ENCODE measurements around the gene CTNNA3. TPM values are rescaled to one million over a fixed set of nuclear protein-coding genes. Genes with fewer than 3 reads are reported as not detected.
"Not testable (repeated sequence)": the region's sequence is repeated elsewhere in the genome, so short reads cannot be mapped to it uniquely, and the experiment has no call there.

The CTNNA3 gene
- total RNA-seq, 4 donors from 2014 or later = 1.2 to 7.1 (median 1.3) TPM

GRCh38 chr10:67221939-67222494 is 474.0 kb downstream of the CTNNA3 start:
- no peak for ATAC-seq (ENCODE audit: low FRiP score)
- TF ChIP-seq CTCF (IDR thresholded peaks at IDR 0.05) = no peak
- no peak for DNase-seq (ENCODE audit: low spot score)

- DNase-seq (ENCODE audit: low spot score) (no peak), ATAC-seq (ENCODE audit: low FRiP score) (no peak)
- TF ChIP-seq CTCF (IDR thresholded peaks at IDR 0.05) = no peak
These were observed 484.3 kb downstream of the CTNNA3 start for GRCh38 chr10:67211680-67212079.

GRCh38 chr10:67207923-67208322 is 488.1 kb downstream of the CTNNA3 start:
- DNase-seq (ENCODE audit: low spot score); ATAC-seq (ENCODE audit: low FRiP score): not testable (repeated sequence)

GRCh38 chr10:67200913-67201564 is 495.0 kb downstream of the CTNNA3 start:
- TF ChIP-seq CTCF (IDR thresholded peaks at IDR 0.05) = no peak
- no peak for DNase-seq (ENCODE audit: low spot score)
- ATAC-seq (ENCODE audit: low FRiP score) = no peak

GRCh38 chr10:67175354-67175753 is 520.6 kb downstream of the CTNNA3 start:
- no peak for ATAC-seq (ENCODE audit: low FRiP score)
- TF ChIP-seq CTCF (IDR thresholded peaks at IDR 0.05) = no peak
- DNase-seq (ENCODE audit: low spot score) = no peak

- no peak for ATAC-seq (ENCODE audit: low FRiP score)
- TF ChIP-seq CTCF (IDR thresholded peaks at IDR 0.05) = no peak
- DNase-seq (ENCODE audit: low spot score) = no peak
These were observed 522.2 kb downstream of the CTNNA3 start for GRCh38 chr10:67173787-67174186.

- DNase-seq (ENCODE audit: low spot score) (no peak), ATAC-seq (ENCODE audit: low FRiP score) (no peak)
- TF ChIP-seq CTCF (IDR thresholded peaks at IDR 0.05) = no peak
These were observed 524.0 kb downstream of the CTNNA3 start for GRCh38 chr10:67171970-67172369.

All from omental fat pad (tissue), 4 donors.